Measurements from ENCODE around the gene LSS.

DNA sequence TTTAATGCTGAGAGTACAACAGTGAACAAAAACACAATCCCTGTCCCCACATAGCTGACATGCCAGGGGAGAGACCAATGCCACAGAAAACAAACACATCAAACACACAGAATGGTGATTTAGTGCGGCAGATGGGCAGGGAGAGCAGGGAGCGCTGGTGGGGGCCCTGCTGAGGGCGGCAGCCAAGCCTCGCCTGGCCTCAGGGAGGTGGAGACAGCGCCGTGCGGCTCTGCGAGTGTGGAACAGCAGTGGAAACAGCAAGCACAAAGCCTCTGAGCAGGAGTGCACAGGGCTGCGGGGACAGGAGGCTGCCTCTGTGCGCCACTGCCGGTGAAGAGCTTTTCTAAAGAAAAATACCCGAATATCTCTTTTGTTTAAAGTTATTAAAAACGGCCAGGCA, 39.8 kb upstream of the LSS start:
- TF ChIP-seq CTCF (IDR thresholded peaks at IDR 0.05; ENCODE audit: low read depth, low read length, missing input control) (no peak), GABPA (IDR thresholded peaks at IDR 0.05 in 1 of 2, conservative IDR thresholded peaks at IDR 0.05 in 1 of 2) (no peak), YY1 (IDR thresholded peaks at IDR 0.05) (no peak), RAD21 (IDR thresholded peaks at IDR 0.05) (no peak)
- TF ChIP-seq, protein P1, sequence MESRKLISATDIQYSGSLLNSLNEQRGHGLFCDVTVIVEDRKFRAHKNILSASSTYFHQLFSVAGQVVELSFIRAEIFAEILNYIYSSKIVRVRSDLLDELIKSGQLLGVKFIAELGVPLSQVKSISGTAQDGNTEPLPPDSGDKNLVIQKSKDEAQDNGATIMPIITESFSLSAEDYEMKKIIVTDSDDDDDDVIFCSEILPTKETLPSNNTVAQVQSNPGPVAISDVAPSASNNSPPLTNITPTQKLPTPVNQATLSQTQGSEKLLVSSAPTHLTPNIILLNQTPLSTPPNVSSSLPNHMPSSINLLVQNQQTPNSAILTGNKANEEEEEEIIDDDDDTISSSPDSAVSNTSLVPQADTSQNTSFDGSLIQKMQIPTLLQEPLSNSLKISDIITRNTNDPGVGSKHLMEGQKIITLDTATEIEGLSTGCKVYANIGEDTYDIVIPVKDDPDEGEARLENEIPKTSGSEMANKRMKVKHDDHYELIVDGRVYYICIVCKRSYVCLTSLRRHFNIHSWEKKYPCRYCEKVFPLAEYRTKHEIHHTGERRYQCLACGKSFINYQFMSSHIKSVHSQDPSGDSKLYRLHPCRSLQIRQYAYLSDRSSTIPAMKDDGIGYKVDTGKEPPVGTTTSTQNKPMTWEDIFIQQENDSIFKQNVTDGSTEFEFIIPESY (IDR thresholded peaks at IDR 0.05), result no peak
- TF ChIP-seq, protein P2, sequence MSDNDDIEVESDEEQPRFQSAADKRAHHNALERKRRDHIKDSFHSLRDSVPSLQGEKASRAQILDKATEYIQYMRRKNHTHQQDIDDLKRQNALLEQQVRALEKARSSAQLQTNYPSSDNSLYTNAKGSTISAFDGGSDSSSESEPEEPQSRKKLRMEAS (IDR thresholded peaks at IDR 0.05), result no peak
